Left cardiac atrium (tissue), 4 donors: ENCODE data around the gene TMEM156. TPM values are rescaled to one million over a fixed set of nuclear protein-coding genes. Genes with fewer than 3 reads are reported as not detected.
"Not testable (repeated sequence)": the region's sequence is repeated elsewhere in the genome, so short reads cannot be mapped to it uniquely, and the experiment has no call there.

Experiments used
- ATAC-seq, 2 donors: fragments of 200-7000 bp; cut with Tn5 transposase; one replicate each; pipeline ENCODE4 v1.9.1; 2020; ENCODE audit warnings: mild to moderate bottlenecking in 2 of 2, moderate library complexity in 2 of 2
- DNase-seq: peaks from one replicate; pipeline ENCODE4 v3.0.0-alpha.2; 2020
- intact Hi-C, 2 donors: fragments of 100-400 bp; cut with DNase I; formaldehyde crosslinking; loops; one replicate each; pipeline versions ENCODE4 v1.14.1 to v1.15.1; 2022 to 2023
- total RNA-seq, 2 donors: library from RNA; stranded (reverse); fragmentation: NEBNext Ultra II Directional; extraction: Animal tissue kit (Norgen Biotek cat#: 25700); gene quantifications; one replicate each; pipeline ENCODE4 v1.2.1, GENCODE V29; 2021
- donor health status: DM: no; HTN: yes; CAD: no.
- donor health status: DM: no; HTN: yes; CAD: no; lungs with severe emphysema.
- donor health status: DM: yes; HTN: yes; CAD: no.
- donor health status: Dilated cardiomyopathy.

The TMEM156 gene
- total RNA-seq, 2 donors from 2014 or later: 0.47 TPM; not detected in 1

DNA sequence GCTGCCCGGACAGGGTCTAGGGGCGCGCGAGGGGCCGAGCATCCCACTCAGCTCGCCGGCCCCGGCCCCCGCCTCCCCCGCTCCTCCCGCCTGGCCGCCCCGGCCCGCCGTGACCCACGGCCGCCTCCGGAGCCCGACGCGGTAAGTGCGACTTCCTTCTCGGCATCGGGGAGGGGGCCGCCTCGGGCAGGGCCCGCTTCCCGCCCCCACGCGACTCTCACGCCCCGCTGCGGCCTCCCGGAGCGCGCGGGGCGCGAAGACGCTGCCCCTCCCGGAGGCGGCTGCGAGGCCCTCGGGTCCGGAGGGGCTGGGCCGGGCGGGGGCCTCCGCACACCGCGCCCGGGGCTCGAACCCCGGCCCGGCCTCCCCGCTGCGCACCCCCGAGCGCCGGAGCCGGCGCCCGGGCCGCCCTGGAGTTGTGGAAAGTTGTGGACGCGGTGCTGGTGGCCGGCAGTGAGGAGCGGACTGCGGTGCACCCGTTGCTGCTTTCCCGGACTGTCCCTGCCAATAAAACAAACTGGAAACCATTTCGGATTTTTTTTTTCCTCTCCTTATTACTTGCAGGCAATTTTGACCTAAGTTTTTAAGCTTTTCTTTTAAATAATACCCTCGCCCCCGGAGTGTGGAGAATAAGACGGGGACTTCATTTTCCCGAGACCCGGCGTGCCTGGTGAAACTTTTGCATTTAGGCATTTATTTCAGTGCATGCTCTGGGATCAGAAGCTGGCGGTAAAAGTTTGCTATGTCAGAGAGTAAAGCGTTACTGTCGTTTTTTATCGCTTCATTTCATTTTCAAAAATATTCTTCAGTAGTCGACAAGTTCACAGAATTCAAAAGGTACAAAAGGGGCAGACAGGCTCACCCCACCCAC, 13.0 kb upstream of the TMEM156 start:
- ATAC-seq (peak; percentile 38 to 56), DNase-seq (peak; percentile 36)
- intact Hi-C loops: no loop called here

DNA sequence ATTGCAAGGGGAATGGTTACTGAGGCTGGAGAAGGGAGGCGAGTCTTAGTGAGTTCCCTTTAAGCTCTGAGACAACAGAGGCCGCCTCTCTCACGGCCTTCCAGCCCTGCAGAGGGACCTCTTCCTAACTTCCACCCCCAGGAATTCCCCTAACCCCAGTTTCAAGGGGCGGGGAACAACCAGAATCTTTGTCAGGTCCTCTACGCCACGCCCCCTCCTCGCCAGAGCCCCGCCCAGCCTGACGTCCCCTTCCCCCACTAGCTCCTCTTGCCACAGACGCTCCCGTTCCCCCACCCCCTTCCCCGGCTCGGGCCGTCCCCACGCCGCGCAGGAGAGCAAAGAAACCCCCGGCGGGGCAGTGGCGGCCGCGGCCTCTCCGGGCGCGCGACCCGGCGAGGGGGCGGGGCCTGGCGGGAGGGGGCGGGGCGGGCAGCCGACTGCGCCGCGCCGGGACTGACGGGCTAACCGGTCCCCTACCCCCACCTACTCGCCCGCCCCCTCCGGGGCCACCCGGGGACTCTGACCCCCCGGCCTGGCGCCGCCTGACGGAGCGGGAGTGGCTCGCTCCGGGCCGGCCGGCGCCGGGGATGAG, 12.3 kb upstream of the TMEM156 start:
- DNase-seq: peak; percentile 94
- intact Hi-C loops: no loop called here
- peak; percentile 93 to 94 for ATAC-seq

DNA sequence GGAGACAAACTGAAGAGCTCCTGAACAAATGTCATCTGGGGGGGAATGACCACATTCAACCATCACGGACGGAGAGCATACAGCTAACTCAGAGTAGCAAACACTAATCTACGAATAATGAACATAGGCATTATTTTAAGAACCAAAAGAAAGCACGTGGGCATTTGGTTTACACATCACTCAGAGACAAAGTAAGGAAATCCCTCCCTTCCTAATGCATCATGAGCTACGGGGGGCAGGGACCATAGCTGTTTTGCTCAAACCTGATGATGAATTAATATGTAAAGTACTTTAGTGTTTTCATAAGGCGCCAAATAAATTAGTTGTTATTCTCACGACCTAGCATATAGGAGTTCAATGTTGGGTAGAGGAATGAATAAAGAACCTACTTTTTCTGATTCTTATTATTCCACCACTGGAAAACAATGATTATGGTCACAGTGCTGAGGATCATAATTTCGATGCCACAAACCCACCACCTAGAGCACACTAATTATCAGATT, 11.7 kb upstream of the TMEM156 start:
- no peak for DNase-seq
- ATAC-seq: peak in 1 of 2 donors; percentile 3
- intact Hi-C loops: no loop called here

DNA sequence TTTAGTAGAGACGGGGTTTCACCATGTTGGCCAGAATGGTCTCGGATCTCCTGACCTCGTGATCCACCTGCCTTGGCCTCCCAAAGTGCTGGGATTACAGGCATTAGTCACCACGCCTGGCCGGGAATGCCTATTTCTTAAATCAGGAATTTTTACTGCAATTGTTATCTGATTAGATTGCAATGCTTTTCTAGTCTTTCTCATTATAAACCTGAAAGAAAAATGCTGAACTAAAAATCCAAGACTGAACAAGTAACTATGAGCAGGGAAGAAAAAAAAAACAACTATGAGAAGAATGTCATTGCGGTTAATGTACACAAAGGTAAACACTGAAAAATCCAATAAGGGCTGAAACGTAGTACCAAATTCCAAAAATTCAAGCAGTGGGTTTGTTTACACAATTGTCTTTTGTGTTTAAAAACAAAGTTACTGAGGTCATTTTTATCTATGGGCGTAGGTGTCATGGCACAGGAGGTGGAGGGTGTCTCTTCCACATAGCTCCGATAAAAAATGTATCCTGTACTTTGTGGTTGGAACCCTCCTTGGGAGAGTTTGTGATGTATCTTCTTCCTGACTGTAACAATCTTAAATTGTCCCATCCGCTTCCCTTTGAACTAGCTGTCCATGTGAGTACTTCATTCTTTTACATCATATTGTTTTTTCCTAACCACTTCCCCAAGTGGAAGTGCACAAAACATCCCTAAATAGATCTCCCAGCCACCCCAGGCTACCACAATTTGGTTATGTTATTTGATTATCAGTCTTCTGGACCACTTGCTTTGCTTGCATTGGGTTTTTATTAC, 11.1 kb upstream of the TMEM156 start:
- no peak for DNase-seq
- intact Hi-C loops: no loop called here
- no peak for ATAC-seq

DNA sequence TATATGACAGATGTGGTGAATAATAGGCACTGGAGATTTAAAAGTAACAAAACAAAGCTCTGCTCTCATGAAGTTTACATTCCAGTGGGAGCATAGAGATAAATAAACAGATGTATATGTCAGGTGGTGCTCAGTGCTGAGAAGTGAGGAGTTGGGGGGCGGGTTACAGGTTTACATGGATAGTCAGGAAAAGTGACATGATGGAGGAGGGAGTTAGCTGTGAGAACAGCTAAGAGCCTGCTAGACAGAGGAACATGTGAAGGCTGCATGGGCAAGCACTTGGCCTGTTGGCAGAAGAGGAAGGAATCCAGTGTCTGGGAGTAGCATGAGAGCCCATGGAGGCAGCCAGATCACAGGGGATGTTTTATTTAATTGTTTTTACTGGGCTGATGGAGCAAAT, 10.2 kb upstream of the TMEM156 start:
- ATAC-seq: no peak
- intact Hi-C loops: no loop called here
- DNase-seq: no peak

DNA sequence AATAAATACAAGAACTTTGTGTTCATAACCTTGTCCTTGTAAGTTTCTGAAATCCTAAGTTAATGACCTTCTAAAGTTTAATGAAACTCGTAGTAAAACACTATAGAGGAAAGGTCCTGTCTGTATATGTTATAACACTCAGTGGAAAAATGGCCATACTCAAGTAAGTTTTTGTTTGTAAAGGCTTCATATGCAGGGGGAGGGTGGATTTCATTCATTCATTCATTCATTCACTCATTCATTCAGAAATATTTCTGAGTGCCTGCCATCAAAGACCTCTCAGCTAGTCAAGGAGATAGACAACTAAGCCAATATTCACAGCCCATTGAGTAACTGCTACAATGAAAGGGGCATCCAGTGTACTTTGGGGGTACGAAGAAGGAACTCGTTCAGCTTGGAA, 6.9 kb upstream of the TMEM156 start:
- intact Hi-C loops: no loop called here
- DNase-seq: no peak
- no peak for ATAC-seq

DNA sequence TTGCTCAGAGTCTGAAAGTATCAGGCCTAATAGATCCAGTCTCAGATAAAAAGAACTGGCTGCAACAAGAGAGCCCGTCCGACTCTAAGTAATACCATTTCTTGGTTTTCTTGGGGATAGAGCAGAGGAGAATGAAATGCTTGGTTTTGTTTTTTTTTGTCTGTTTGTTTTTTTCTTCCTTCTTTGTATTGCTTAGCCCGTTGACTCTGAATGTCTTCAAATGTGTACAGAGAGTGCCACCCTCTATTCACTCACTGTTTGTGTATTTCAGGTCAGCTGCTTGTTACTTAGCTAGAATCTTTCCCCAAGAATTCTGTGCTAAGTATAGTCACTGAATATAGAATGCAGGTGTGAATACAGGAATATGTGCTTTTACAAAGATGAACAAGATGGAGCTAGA, 5.7 kb upstream of the TMEM156 start:
- intact Hi-C loops: no loop called here
- no peak for ATAC-seq
- no peak for DNase-seq

DNA sequence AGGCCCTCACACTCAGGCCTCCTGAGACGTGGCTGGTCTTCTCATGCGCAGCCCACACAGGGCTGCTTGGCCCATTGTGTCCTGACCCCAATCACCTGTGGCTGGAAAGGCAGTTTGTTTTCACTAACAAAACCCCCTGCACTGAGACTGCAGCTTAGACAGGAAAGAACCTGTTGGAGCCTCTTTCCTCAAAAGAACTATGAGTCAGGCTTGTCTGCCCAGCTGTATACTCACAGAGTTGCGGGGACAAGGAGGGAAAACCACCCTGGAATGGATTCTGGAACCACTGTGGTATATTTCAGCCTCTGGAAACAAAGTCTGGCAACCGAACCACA, 5.2 kb upstream of the TMEM156 start:
- intact Hi-C loops: no loop called here
- no peak for ATAC-seq
- no peak for DNase-seq

DNA sequence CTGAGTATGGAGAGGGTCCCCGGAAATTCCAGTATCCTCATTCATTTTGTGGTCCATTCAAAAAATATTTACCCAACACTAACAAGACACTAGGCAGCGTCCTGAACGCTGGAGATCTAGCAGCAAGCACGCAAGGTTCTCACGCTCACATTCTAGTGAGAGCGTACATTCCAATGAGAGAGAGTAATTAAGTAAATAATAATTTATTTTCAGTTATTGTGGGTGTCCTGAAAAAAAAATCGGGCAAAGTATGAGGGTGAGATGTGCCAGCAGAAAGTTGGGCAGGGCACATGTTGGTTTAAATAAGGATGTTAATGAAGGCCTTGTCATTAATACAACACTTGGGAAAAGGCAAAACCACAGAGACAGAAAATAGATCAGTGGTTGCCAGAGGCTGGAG, 4.0 kb upstream of the TMEM156 start:
- no peak for ATAC-seq
- intact Hi-C loops: no loop called here
- no peak for DNase-seq

DNA sequence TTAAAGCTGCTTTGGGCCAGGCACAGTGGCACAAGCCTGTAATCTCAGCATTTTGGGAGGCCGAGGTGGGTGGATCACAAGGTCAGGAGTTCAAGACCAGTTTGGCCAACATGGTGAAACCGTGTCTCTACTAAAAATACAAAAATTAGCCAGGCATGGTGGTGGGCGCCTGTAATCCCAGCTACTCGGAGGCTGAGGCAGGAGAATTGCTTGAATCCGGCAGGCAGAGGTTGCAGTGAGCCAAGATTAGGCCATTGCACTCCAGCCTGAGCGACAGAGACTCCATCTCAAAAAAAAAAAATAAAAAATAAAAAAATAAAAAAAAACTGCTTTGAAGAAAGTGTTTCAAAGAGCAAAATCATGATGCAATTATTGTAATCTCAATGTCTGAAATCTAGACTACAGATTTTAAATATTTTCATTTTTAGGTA, 604 bp downstream of the TMEM156 start:
- ATAC-seq, DNase-seq, intact Hi-C loops: not testable (repeated sequence)

DNA sequence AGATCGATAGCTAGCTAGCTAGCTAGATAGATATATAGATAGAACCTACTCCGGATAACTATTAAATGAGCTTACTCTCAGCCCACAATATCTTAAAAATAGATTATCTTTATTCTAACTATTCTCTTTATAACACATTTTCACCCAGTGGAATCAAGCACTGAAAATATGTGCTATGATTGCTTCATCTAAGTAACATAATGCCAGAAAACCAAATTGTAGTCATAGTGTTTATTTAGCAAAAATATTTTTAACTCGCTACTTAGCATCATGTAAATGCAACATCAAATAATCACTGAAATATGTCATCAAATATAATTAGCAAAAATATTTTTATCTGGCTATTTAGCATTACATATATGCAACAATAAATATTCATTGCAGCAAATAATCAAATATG, 1.5 kb downstream of the TMEM156 start:
- DNase-seq (no peak), ATAC-seq (no peak)
- intact Hi-C loops: no loop called here

DNA sequence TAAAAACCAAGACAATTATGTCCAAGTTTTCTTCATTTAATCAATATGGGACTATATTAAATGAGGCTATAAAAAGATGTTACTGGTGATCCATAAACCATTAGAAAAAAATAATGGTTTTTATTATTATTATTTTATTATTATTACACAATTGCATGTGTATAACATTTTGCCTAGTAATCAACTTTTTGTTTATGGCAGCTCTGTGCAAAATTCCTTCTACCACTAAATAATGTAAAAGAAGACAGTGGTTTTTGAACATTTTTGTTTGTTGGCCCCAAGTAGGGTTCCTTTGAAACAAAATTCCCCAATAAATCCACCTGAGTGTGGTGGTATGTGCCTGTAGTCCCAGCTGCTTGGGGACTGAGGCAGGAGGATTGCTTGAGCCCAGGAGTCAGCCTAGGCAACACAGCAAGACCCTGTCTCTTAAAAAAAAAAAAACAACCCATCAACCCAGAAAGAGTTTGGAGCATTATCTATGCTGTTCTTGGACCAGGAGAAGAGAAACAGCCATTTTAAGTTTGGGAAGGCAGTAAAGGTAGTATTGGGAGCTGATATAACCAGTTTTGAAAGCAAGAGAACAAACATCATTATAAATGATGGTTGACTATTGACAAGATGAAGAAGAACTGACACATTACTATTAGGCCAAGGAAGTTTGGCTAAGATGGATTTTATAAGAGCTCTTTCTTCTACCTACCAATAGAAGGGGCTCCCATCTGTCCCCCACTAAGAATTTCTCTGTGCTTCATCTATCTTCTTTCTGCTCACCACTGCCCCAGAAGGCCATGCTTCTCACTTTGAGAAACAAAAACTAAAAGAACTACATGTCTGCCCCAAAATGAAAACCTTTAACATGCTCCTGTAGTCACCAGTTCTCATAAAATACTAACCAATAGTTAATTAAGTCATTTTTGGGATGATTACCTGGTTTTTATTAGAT, 2.2 kb downstream of the TMEM156 start:
- intact Hi-C loops: no loop called here
- ATAC-seq (no peak), DNase-seq (no peak)

DNA sequence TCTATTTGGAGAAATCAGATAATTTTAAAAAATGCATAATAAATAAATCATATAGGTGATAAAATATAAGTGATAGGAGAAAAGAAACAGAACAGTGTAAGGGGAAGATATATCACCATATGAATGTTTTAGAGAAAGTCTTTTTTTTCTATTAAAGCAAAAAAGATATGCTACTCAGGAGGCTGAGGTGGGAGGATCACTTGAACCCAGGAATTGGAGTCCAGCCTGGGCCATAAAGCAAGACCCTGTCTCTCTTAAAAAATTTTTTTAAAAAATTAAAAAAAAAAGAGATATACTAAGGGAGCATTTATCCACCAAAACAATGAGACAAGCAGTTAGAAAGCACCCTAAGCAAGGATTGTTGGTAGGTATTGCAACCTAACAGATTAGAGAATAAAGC, 6.1 kb downstream of the TMEM156 start:
- DNase-seq: no peak
- no peak for ATAC-seq
- intact Hi-C loops: no loop called here

DNA sequence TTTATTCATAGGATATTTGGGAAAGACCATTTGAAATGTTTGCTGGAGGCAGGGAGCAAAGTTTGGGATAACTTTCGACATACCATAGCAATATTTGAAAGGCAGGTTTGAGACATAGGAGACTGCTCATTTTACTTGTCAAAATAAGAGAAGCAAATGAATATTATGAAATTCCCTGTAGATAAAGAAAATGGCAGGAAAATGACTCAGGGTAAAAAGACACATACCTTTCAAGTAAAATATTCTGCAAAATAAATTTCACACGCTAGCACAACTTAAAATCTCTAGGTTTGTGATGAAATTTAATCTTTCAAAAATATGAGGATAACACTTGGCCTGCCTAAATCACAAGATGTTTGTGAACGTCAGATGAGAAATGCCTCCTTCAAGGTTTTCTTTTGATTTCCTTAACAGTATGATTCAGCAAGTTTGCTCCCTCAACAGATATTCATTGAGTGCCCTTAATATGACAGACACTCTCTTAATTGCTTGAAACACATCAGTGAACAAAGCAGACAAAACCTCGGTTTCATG, 6.6 kb downstream of the TMEM156 start:
- ATAC-seq: peak in 1 of 2 donors; percentile 75
- no peak for DNase-seq
- intact Hi-C loops: no loop called here

DNA sequence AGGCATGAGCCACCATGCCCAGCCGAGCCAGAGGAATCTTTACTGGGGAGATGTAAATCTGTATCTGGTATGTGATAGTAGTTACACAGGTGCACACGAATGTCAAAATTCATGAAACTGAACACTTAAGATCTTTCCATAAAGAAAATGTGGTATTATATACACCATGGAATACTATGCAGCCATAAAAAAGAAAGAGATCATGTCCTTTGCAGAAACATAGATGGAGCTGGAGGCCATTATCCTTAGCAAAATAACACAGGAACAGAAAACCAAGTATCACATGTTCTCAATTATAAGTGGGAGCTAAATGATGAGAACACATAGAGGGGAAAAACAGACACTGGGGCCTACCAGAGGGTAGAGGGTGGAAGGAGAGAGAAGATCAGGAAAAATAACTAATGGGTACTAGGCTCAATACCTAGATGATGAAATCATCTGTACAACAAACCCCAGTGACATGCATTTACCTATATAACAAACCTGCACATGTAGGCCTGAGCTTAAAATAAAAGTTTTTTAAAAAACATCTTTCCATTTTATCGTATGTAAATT, 7.8 kb downstream of the TMEM156 start:
- ATAC-seq (no peak), DNase-seq (no peak)
- intact Hi-C loops: no loop called here

DNA sequence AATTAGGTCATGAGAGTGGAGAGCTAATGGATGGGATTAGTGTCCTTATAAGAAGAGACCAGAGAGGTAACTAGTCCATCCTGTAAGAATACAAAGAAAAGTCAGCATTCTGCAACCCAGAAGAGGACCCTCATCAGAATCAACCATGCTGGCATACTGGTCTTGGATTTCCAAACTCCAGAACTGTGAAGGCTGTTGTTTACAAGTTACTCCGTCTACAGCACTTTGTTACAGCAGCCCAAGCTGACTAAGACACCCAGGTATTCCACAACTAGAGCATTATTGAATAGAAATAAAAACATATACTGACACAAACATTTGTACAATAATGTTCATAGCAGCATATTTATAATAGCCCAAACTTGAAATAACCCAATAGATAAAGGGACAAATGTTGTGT, 9.2 kb downstream of the TMEM156 start:
- ATAC-seq (no peak), DNase-seq (no peak)
- intact Hi-C loops: no loop called here

DNA sequence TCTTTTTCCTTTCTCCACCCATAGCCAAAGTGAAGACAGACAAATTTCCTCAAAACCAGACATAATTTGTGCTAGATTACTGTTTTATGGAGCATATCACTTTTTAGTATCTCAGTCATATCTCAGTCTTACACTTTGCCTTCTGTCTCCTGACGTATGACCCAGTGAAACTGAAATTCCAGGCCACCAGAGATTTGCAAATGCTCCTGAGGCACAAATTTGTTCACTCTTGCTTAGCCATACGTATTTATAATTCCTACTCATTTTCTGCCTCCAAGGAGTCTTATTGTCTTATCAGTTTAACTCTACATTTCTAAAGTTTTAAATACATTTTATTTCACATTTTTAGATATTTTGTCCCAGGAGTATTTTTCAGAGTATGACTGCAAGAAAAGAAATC, 10.0 kb downstream of the TMEM156 start:
- ATAC-seq (no peak), DNase-seq (no peak)
- intact Hi-C loops: no loop called here

DNA sequence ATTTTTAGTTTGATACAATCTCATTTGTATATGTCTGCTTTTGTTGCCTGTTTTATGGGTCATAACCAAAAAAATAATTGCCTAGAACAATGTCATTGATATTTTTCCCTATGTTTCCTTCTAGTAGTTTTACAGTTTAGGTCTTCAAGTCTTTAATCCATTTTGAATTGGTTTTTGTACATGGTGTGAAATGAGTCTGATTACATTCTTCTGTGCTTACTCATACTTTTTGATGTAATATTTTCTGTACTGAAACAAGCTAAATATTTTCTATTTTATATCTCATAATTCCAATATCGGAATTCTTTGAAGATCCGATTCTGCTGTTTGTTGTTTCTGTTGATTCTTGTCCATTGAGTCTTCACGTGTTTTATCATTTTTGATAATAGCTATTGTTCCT, 10.6 kb downstream of the TMEM156 start:
- intact Hi-C loops: no loop called here
- no peak for ATAC-seq
- no peak for DNase-seq
